ENCODE data around the gene GSK3A.
A peak's percentile ranks its signal among the peaks of the same experiment; 100 is the strongest.

Gene GSK3A

GRCh38 chr19:42247640-42248199 lies 5.3 kb upstream of the GSK3A start:
- DNase-seq: no peak

GRCh38 chr19:42246922-42247639 lies 4.7 kb upstream of the GSK3A start:
- no peak for DNase-seq

GRCh38 chr19:42246143-42246921 lies 3.9 kb upstream of the GSK3A start:
- no peak for DNase-seq

- no peak for DNase-seq
Measured at GRCh38 chr19:42245231-42245630, 2.8 kb upstream of the GSK3A start.

GRCh38 chr19:42244347-42245220 lies 2.2 kb upstream of the GSK3A start:
- DNase-seq: peak; percentile 67 to 86 (median 78)

GRCh38 chr19:42242069-42242511 lies 312 bp downstream of the GSK3A start:
- peak in 1 of 4 experiments; percentile 47 for DNase-seq

- DNase-seq: no peak
Measured at GRCh38 chr19:42241279-42241678, 1.1 kb downstream of the GSK3A start.

GRCh38 chr19:42239544-42240220 lies 2.7 kb downstream of the GSK3A start:
- no peak for DNase-seq

- no peak for DNase-seq
Measured at GRCh38 chr19:42235181-42235580, 7.2 kb downstream of the GSK3A start.

- DNase-seq: no peak
Measured at GRCh38 chr19:42234364-42234763, 8.0 kb downstream of the GSK3A start.

GRCh38 chr19:42233678-42234292 lies 8.6 kb downstream of the GSK3A start:
- no peak for DNase-seq

GRCh38 chr19:42233106-42233505 lies 9.3 kb downstream of the GSK3A start:
- no peak for DNase-seq

GRCh38 chr19:42232435-42232834 lies 10.0 kb downstream of the GSK3A start:
- DNase-seq: no peak

- DNase-seq: no peak
Measured at GRCh38 chr19:42230571-42230970, 11.8 kb downstream of the GSK3A start.

- DNase-seq: no peak
Measured at GRCh38 chr19:42229855-42230351, 12.5 kb downstream of the GSK3A start.

- DNase-seq: no peak
Measured at GRCh38 chr19:42229301-42229854, 13.0 kb downstream of the GSK3A start.

GRCh38 chr19:42228641-42229040 lies 13.8 kb downstream of the GSK3A start:
- DNase-seq: no peak

- no peak for DNase-seq
Measured at GRCh38 chr19:42226886-42227285, 15.5 kb downstream of the GSK3A start.

GRCh38 chr19:42225718-42226292 lies 16.6 kb downstream of the GSK3A start:
- no peak for DNase-seq

GRCh38 chr19:42224940-42225717 lies 17.3 kb downstream of the GSK3A start:
- DNase-seq: no peak

Data from activated naive CD4-positive, alpha-beta T cell (primary cell).